Measurements from ENCODE around the gene THRB. TPM values are rescaled to one million over a fixed set of nuclear protein-coding genes. Genes with fewer than 3 reads are reported as not detected.

THRB gene
- total RNA-seq, 2 donors from 2014 or later: 6.7 to 6.9 TPM

DNA sequence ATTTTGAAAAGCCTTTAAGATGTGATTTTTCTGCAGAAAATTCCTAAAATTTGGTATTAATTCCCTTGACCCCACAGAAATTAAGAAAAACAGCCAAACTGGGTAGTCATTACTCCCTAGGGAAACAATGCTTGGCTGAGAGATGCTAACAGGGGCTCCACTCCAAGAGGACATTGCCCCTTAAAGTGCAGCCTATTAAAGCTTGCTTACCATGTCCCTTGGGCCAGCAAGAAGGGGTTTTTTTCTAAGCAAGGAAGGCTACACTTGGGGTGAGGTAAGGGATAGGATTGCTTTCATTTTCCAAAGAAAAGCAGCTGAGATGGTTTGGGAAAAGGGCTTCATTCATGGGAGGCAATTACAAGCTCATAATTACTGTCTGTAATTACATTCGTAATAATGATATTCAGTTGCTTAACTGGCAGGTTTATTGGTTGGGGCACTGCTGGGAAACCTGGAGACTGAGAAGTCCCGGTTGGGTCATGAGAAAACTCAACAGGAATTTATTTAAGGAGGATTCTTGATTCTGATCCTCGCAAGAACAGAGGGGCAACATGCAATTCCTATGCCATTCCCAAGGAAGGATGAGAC, 302.1 kb downstream of the THRB start:
- no peak for ATAC-seq
- no peak for DNase-seq
- TF ChIP-seq, protein P1, sequence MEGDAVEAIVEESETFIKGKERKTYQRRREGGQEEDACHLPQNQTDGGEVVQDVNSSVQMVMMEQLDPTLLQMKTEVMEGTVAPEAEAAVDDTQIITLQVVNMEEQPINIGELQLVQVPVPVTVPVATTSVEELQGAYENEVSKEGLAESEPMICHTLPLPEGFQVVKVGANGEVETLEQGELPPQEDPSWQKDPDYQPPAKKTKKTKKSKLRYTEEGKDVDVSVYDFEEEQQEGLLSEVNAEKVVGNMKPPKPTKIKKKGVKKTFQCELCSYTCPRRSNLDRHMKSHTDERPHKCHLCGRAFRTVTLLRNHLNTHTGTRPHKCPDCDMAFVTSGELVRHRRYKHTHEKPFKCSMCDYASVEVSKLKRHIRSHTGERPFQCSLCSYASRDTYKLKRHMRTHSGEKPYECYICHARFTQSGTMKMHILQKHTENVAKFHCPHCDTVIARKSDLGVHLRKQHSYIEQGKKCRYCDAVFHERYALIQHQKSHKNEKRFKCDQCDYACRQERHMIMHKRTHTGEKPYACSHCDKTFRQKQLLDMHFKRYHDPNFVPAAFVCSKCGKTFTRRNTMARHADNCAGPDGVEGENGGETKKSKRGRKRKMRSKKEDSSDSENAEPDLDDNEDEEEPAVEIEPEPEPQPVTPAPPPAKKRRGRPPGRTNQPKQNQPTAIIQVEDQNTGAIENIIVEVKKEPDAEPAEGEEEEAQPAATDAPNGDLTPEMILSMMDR (IDR thresholded peaks at IDR 0.05): no peak
- no peak for TF ChIP-seq POLR2A (IDR thresholded peaks at IDR 0.05)
- no peak overlapping the region for H3K4me3 ChIP-seq
- intact Hi-C loops (cut with DNase I): no loop called here
- H3K27me3 ChIP-seq: no peaks in the 10 kb centered on the region
- no peaks in the 10 kb centered on the region for H3K36me3 ChIP-seq (replicated peaks in 1 of 2; ENCODE audit: insufficient read depth in 1 of 2, low read depth in 2 of 2)
- H3K9me3 ChIP-seq: no peaks in the 10 kb centered on the region
- H3K27ac ChIP-seq: no peak overlapping the region
- H3K4me1 ChIP-seq: no peaks in the 10 kb centered on the region
- 93 to 98% methylated on average over 3 of the region's 3 CpGs for WGBS, 2 donors

DNA sequence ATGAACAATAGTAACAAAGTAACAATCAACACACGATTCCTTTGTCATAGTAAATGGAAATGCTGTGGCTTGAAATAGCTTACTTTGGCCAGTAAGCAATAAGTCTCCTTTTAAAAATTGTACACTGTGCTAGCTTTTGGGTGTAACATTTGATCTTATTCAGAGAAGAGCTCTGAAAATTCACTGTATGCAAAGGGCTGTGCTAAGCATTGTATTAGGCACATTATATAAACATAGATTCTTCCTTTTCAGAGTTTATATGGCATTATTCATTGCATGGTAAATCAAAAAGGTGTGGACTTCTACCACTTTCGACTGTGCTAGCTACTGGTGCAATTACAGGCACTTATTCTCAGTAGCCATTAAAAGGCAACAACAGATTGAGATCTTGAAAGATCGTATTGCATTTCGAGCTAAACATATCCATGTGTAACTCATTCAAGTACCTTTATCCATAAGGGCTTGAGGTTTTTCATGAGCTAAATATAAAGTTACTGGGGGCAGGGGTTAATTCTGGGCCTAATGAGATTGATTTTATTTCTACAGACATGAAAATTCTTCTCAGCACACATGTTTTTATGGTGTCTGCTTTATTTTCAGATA, 302.7 kb downstream of the THRB start:
- ATAC-seq: no peak
- Histone ChIP-seq H3K36me3 (replicated peaks in 1 of 2; ENCODE audit: insufficient read depth in 1 of 2, low read depth in 2 of 2) (no peaks in the 10 kb centered on the region), H3K4me1 (no peaks in the 10 kb centered on the region), H3K4me3 (no peak overlapping the region), H3K27ac (no peak overlapping the region), H3K9me3 (no peaks in the 10 kb centered on the region), H3K27me3 (no peaks in the 10 kb centered on the region)
- DNase-seq: no peak
- WGBS, 2 donors: 83 to 88% methylated on average over 4 of the region's 4 CpGs
- TF ChIP-seq, protein P1 (IDR thresholded peaks at IDR 0.05): no peak
- no peak for TF ChIP-seq POLR2A (IDR thresholded peaks at IDR 0.05)
- intact Hi-C loops (cut with DNase I): no loop called here

DNA sequence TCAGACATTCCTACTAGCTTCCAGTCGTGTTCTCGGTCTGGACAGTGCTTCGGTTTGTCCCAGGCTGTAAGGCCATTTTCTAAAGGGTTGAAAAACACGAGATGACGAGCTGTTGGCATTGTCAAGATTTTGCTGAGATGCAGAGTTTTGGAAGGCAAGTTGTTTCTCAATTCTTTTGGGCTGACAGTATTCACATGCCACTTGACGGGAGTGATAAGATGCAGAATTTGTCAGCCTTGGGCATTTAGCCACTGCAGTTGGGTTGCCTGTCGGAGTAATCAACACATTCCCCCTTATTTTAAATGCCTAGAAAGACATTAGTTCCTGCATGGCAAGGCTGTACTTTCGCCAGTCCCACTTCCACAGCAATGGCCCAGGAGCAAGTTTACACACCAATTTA, 304.4 kb downstream of the THRB start:
- Histone ChIP-seq H3K27ac (no peak overlapping the region), H3K4me1 (no peaks in the 10 kb centered on the region), H3K36me3 (replicated peaks in 1 of 2; ENCODE audit: insufficient read depth in 1 of 2, low read depth in 2 of 2) (no peaks in the 10 kb centered on the region), H3K4me3 (no peak overlapping the region), H3K27me3 (no peaks in the 10 kb centered on the region), H3K9me3 (no peaks in the 10 kb centered on the region)
- TF ChIP-seq POLR2A (IDR thresholded peaks at IDR 0.05): no peak
- TF ChIP-seq, protein P1 (IDR thresholded peaks at IDR 0.05): no peak
- intact Hi-C loops (cut with DNase I): no loop called here
- ATAC-seq (no peak), DNase-seq (no peak)
- 95% methylated on average over 8 of the region's 8 CpGs for WGBS, 2 donors

GRCh38 chr3:24185738-24186384, 308.8 kb downstream of the THRB start:
- ATAC-seq (peak; percentile 70), DNase-seq (peak; percentile 53 to 60 (median 56))
- H3K36me3 ChIP-seq (replicated peaks in 1 of 2; ENCODE audit: insufficient read depth in 1 of 2, low read depth in 2 of 2): no peaks in the 10 kb centered on the region
- intact Hi-C loops (cut with DNase I): no loop called here
- 31 to 37% methylated on average over 5 of the region's 5 CpGs for WGBS, 2 donors
- TF ChIP-seq POLR2A (IDR thresholded peaks at IDR 0.05): no peak
- TF ChIP-seq, protein P1 (IDR thresholded peaks at IDR 0.05): peak; percentile 51 to 68 (median 61)
- H3K27me3 ChIP-seq: no peaks in the 10 kb centered on the region
- no peaks in the 10 kb centered on the region for H3K9me3 ChIP-seq
- peaks cover 11% of the 10 kb centered on the region for H3K4me1 ChIP-seq
- no peak overlapping the region for H3K4me3 ChIP-seq
- no peak overlapping the region for H3K27ac ChIP-seq
